Stimulated activated CD8-positive, alpha-beta memory T cell treated with anti-CD3 and anti-CD28 coated beads, Interleukin-2, amount 100 ng/mL, for 48 hours (primary cell): ENCODE results near the gene RILPL1.

ENCODE experiments used
- DNase-seq, 2 donors: peaks; one replicate each; pipeline ENCODE4 v3.0.0-alpha.2; 2020; ENCODE audit warnings: low read depth in 2 of 2

The RILPL1 gene

GRCh38 chr12:123428591-123428990 is 104.9 kb downstream of the RILPL1 start:
- DNase-seq: no peak

GRCh38 chr12:123427036-123427769 is 106.3 kb downstream of the RILPL1 start:
- DNase-seq: no peak

GRCh38 chr12:123421314-123421713 is 112.2 kb downstream of the RILPL1 start:
- DNase-seq: no peak
